Measurements from ENCODE around the gene ZBTB22.

DNA sequence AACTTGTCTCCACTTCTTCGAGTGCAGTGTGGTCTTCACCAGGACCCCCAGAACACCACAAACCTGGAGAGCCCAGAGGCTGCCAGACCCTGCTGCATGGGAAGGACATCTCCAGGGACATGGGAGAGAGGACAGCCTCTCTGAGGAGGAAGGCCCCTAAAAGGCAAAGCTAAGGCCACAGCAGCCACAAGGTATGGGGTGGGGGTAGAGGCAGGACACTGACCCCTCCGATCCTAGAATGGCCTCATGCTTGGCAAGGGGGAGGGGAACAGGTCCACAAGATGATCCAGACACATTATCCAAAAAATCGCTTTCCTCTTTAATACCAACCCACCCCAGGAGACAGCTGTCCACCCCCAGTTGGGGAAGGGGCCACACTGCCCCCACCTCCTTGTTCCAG, 38.7 kb downstream of the ZBTB22 start:
- TF ChIP-seq CTCF (IDR thresholded peaks at IDR 0.05; ENCODE audit: insufficient read depth, low read length, poor library complexity, severe bottlenecking) (no peak), EZH2phosphoT487 (conservative IDR thresholded peaks at IDR 0.05; ENCODE audit: low read length) (no peak)

Measured in SU-DHL-6 (cell line).